Effector memory CD4-positive, alpha-beta T cell (primary cell): ENCODE results near the gene WTIP.
"Not testable (repeated sequence)": the region's sequence is repeated elsewhere in the genome, so short reads cannot be mapped to it uniquely, and the experiment has no call there.

Source experiments
- DNase-seq, 3 donors: peaks; one replicate each; pipeline ENCODE4 v3.0.0-alpha.2; 2020
- H3K27ac ChIP-seq: 2 replicates; pipeline ENCODE4 v1.7.0; 2013; ENCODE audit warnings: mild to moderate bottlenecking, low read length, moderate library complexity; ENCODE audit not compliant: insufficient read depth, poor library complexity, severe bottlenecking
- H3K27me3 ChIP-seq: replicated peaks from 2 replicates; pipeline ENCODE4 v1.7.0; 2013; ENCODE audit warnings: mild to moderate bottlenecking, low read length; ENCODE audit not compliant: insufficient read depth, control insufficient read depth, poor library complexity, severe bottlenecking
- H3K36me3 ChIP-seq: 2 replicates; pipeline ENCODE4 v1.7.0; 2013; ENCODE audit warnings: mild to moderate bottlenecking, low read length, moderate library complexity; ENCODE audit not compliant: control insufficient read depth, insufficient read depth
- H3K4me1 ChIP-seq: 2 replicates; pipeline ENCODE4 v1.7.0; 2013; ENCODE audit warnings: low read length, mild to moderate bottlenecking; ENCODE audit not compliant: control insufficient read depth, insufficient read depth, poor library complexity, severe bottlenecking
- H3K4me3 ChIP-seq: 2 replicates; pipeline ENCODE4 v1.7.0; 2013; ENCODE audit warnings: low read length, low read depth, mild to moderate bottlenecking; ENCODE audit not compliant: insufficient read depth, poor library complexity, severe bottlenecking
- H3K9me3 ChIP-seq: 2 replicates; pipeline ENCODE4 v1.7.0; 2013; ENCODE audit warnings: mild to moderate bottlenecking, low read length, moderate library complexity; ENCODE audit not compliant: control insufficient read depth

The WTIP gene

GRCh38 chr19:34459614-34460013 is 21.9 kb upstream of the WTIP start:
- Histone ChIP-seq H3K4me1 (no peaks in the 10 kb centered on the region), H3K9me3 (no peaks in the 10 kb centered on the region), H3K4me3 (no peak overlapping the region), H3K27ac (no peak overlapping the region), H3K27me3 (no peaks in the 10 kb centered on the region), H3K36me3 (peaks cover 77% of the 10 kb centered on the region)
- no peak for DNase-seq

DNA sequence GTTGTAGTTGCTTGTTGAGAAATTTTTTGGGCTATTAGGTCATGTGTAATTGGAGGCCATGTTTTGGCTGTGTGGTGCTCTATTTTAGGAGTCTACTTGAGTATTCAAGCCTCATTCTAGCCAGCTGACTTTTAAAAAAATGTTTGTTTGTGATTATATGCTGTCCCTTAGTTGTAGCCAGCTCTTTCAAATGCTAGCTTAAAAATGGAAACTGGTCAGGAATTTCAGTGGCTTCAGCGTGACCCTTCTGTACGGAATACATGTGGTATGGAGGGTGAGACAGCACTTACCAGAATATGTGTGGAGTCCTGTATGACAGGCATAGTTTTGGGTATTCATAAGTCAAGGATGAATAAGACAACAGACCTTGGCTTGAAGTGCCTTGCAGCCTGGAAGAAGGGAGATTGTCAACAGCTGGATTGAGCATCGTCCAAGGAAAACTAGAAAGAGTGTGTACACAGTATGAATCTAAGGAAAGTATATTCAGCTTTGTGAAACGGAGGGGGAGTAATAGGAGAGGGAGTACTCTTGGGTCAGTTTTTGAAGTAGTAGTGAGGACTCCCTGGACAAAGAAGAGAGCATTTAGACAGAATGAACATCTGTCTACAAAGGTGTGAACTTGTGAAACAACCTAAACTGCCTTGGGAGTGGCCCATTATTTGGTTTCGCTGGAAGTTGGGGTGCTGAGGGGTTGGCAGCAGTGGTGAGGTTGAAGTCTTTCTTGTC is 20.0 kb upstream of the WTIP start:
- Histone ChIP-seq H3K36me3 (peaks cover 84% of the 10 kb centered on the region), H3K4me1 (no peaks in the 10 kb centered on the region), H3K9me3 (no peaks in the 10 kb centered on the region), H3K27me3 (no peaks in the 10 kb centered on the region), H3K4me3 (no peak overlapping the region), H3K27ac (no peak overlapping the region)
- DNase-seq: no peak

DNA sequence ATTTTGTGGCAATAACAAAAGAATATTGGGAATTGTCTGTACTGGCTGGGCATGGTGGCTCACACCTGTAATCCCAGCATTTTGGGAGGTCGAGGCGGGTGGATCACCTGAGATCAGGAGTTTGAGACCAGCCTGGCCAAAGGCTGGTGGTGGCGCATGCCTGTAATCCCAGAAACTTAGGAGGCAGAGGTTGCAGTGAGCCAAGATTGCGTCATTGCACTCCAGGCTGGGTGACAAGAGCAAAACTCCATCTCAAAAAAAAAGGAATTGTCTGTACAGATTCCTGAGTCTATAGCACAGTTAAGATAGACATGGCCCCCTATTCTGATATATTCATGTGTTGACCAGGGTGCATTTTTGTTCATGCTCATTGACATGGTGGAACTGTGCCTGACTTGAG is 16.8 kb upstream of the WTIP start:
- H3K4me3 ChIP-seq, H3K27ac ChIP-seq, DNase-seq, H3K9me3 ChIP-seq, H3K4me1 ChIP-seq, H3K27me3 ChIP-seq: not testable (repeated sequence)
- peaks cover 83% of the 10 kb centered on the region for H3K36me3 ChIP-seq

DNA sequence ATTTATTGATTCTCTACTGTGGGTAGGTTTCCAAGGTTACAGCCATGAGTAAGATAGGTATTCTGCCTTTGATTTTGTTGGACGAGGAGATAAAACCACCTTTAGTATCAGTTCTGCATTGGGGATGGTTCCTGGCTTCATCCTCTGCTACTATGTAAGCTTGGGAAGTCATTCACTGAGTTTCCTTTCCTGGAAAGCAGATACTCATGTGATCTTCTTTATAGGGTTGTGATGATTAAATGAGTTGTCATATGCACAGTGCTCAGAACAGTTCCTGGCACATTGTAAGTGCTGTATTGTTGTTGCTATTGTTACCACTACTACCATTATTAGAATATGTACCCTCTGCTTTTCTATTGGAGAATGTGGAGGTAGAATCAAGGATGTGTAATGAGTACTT is 13.1 kb upstream of the WTIP start:
- Histone ChIP-seq H3K27ac (no peak overlapping the region), H3K27me3 (no peaks in the 10 kb centered on the region), H3K36me3 (peaks cover 69% of the 10 kb centered on the region), H3K4me1 (no peaks in the 10 kb centered on the region), H3K9me3 (no peaks in the 10 kb centered on the region), H3K4me3 (no peak overlapping the region)
- no peak for DNase-seq

- H3K36me3 ChIP-seq: peaks cover 63% of the 10 kb centered on the region
These were observed 12.5 kb upstream of the WTIP start for GRCh38 chr19:34469026-34469425.

GRCh38 chr19:34471906-34472700 is 9.5 kb upstream of the WTIP start:
- no peak for DNase-seq
- Histone ChIP-seq H3K36me3 (peaks cover 37% of the 10 kb centered on the region), H3K27ac (no peak overlapping the region), H3K4me1 (no peaks in the 10 kb centered on the region), H3K9me3 (no peaks in the 10 kb centered on the region), H3K27me3 (no peaks in the 10 kb centered on the region), H3K4me3 (no peak overlapping the region)

More at GRCh38 chr19:34469026-34469425, 12.5 kb upstream of the WTIP start:
- H3K27ac ChIP-seq, DNase-seq, H3K9me3 ChIP-seq, H3K27me3 ChIP-seq, H3K4me3 ChIP-seq, H3K4me1 ChIP-seq: not testable (repeated sequence)

DNA sequence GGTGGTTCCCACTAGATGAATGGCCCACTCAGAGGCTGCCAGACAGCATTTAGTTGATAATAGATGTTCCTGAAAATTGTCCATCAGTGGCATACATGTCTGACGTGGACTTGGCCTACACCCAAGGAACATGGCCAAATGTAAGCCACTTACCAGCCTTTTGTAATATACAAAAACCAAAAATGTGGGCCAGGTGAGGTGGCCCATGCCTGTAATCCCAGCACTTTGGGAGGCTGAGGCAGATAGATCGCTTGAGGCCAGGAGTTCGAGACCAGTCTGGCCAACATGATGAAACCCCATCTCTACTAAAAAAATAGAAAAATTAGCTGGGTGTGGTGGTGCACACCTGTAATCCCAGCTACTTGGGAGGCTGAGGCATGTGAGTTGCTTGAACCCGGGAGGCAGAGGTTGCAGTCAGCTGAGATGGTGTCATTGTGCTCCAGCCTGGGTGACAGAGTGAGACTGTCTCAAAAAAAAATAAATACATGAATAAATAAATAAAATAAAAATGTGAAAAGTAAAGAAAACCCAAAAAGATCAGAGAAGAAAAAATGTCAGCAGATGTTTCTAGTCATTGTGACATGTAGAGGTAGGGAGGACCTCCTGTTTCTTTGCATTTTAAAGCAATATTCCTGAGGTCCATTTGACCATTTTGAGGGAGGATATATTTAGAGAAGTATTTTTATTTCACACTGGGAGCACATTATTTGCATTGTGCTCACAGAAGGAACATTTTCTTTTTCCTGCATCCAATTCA is 7.1 kb upstream of the WTIP start:
- DNase-seq: no peak
- peaks cover 22% of the 10 kb centered on the region for H3K36me3 ChIP-seq
- H3K27ac ChIP-seq: no peak overlapping the region
- H3K27me3 ChIP-seq: no peaks in the 10 kb centered on the region
- no peak overlapping the region for H3K4me3 ChIP-seq
- H3K9me3 ChIP-seq: no peaks in the 10 kb centered on the region
- H3K4me1 ChIP-seq: no peaks in the 10 kb centered on the region

- Histone ChIP-seq H3K4me3 (no peak overlapping the region), H3K27ac (no peak overlapping the region), H3K27me3 (no peaks in the 10 kb centered on the region), H3K9me3 (no peaks in the 10 kb centered on the region), H3K36me3 (peaks cover 15% of the 10 kb centered on the region), H3K4me1 (no peaks in the 10 kb centered on the region)
- DNase-seq: no peak
These were observed 6.3 kb upstream of the WTIP start for GRCh38 chr19:34475026-34475974.

GRCh38 chr19:34475975-34476594 is 5.5 kb upstream of the WTIP start:
- DNase-seq: no peak
- Histone ChIP-seq H3K36me3 (peaks cover 14% of the 10 kb centered on the region), H3K27me3 (no peaks in the 10 kb centered on the region), H3K4me3 (no peak overlapping the region), H3K9me3 (no peaks in the 10 kb centered on the region), H3K4me1 (peaks cover under 1% of the 10 kb centered on the region), H3K27ac (no peak overlapping the region)
